ENCODE results near the gene ZBTB21. TPM values are rescaled to one million over a fixed set of nuclear protein-coding genes. Genes with fewer than 3 reads are reported as not detected.

ZBTB21 gene
- polyA plus RNA-seq, 1 of the 3 experiments (the other 2 are of a cell fraction), result 2.9 TPM

DNA sequence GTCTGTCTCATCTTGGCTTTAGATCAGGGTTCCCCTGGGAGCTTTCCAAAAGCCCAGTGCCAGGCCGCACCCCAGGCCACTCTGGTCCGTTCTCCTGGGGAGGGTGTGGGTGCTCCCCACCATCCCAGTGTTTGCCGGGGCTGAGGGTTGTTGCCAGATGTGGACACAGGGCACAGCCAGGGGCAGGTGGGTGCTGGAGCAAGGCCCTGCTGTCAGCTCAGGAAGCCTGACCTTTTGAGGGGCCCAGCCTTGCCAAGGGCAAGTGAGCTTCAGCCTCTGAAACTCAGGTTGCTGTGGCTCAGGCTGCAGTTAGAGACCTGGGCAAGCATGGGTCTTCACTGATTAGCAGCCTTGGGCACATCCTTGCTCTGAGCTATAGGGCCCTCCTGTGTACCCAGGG is 22.8 kb upstream of the ZBTB21 start:
- 83% methylated on average over 1 of the region's 3 CpGs for WGBS (ENCODE audit: low lambda C conversion rate)
- CTCF ChIA-PET, result interaction anchor here (2.1 kb wide), 1 partner anchor 74 kb away, joined by 7 read pairs; no protein-coding TSS in a partner anchor

More for the DNA sequence above, 22.8 kb upstream of the ZBTB21 start:
- H3K4me2 ChIP-seq, result no peak overlapping the region
- no peaks in the 10 kb centered on the region for H3K36me3 ChIP-seq (replicated peaks in 1 of 2; ENCODE audit: control insufficient read depth in 1 of 2, insufficient read depth in 2 of 2, low read length in 1 of 2)
- POLR2A ChIA-PET, result no interaction called here
- no peak overlapping the region for H3K9ac ChIP-seq
- H3K27ac ChIP-seq (ENCODE audit: low read depth in 2 of 2, low read length in 1 of 2), result no peak overlapping the region
- H3K4me3 ChIP-seq (ENCODE audit: low read depth in 2 of 2, low read length in 1 of 2), result no peak overlapping the region
- H3K9me2 ChIP-seq, result no peaks in the 10 kb centered on the region
- H3K9me3 ChIP-seq, result no peaks in the 10 kb centered on the region
- TF ChIP-seq REST (IDR thresholded peaks at IDR 0.05; ENCODE audit: low read depth, low read length) (no peak), USF1 (IDR thresholded peaks at IDR 0.05; ENCODE audit: borderline replicate concordance, low read depth) (no peak), NRF1 (IDR thresholded peaks at IDR 0.05; ENCODE audit: low read depth, low read length) (no peak), TEAD4 (IDR thresholded peaks at IDR 0.05; ENCODE audit: borderline replicate concordance, insufficient read depth) (no peak), TAF1 (IDR thresholded peaks at IDR 0.05; ENCODE audit: borderline replicate concordance, low read depth, low read length) (no peak), MEF2A (IDR thresholded peaks at IDR 0.05; ENCODE audit: borderline replicate concordance, low read depth) (no peak), EP300 (IDR thresholded peaks at IDR 0.05; ENCODE audit: borderline replicate concordance in 1 of 2, low read depth in 1 of 2, low read length in 1 of 2) (no peak), NFIC (IDR thresholded peaks at IDR 0.05; ENCODE audit: borderline replicate concordance) (no peak), FOXJ3 (CRISPR knock-in tag; IDR thresholded peaks at IDR 0.05) (no peak), TCF12 (IDR thresholded peaks at IDR 0.05) (no peak), RAD21 (IDR thresholded peaks at IDR 0.05; ENCODE audit: low read length) (no peak), USF2 (IDR thresholded peaks at IDR 0.05; ENCODE audit: borderline replicate concordance, low read depth, low read length) (no peak), RXRA (IDR thresholded peaks at IDR 0.05; ENCODE audit: borderline replicate concordance, low read depth) (no peak), JUND (IDR thresholded peaks at IDR 0.05) (no peak), SIN3A (IDR thresholded peaks at IDR 0.05; ENCODE audit: borderline replicate concordance, low read depth, low read length) (no peak), SMC3 (IDR thresholded peaks at IDR 0.05; ENCODE audit: low read depth, low read length) (no peak)
- TF ChIP-seq, protein P1, sequence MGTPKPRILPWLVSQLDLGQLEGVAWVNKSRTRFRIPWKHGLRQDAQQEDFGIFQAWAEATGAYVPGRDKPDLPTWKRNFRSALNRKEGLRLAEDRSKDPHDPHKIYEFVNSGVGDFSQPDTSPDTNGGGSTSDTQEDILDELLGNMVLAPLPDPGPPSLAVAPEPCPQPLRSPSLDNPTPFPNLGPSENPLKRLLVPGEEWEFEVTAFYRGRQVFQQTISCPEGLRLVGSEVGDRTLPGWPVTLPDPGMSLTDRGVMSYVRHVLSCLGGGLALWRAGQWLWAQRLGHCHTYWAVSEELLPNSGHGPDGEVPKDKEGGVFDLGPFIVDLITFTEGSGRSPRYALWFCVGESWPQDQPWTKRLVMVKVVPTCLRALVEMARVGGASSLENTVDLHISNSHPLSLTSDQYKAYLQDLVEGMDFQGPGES (IDR thresholded peaks at IDR 0.05; ENCODE audit: low read depth, low read length), result no peak
- TF ChIP-seq, protein P2, sequence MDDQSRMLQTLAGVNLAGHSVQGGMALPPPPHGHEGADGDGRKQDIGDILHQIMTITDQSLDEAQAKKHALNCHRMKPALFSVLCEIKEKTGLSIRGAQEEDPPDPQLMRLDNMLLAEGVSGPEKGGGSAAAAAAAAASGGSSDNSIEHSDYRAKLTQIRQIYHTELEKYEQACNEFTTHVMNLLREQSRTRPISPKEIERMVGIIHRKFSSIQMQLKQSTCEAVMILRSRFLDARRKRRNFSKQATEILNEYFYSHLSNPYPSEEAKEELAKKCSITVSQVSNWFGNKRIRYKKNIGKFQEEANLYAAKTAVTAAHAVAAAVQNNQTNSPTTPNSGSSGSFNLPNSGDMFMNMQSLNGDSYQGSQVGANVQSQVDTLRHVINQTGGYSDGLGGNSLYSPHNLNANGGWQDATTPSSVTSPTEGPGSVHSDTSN (IDR thresholded peaks at IDR 0.05), result no peak
- TF ChIP-seq, protein P3, sequence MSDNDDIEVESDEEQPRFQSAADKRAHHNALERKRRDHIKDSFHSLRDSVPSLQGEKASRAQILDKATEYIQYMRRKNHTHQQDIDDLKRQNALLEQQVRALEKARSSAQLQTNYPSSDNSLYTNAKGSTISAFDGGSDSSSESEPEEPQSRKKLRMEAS (IDR thresholded peaks at IDR 0.05; ENCODE audit: low read depth), result no peak
- peaks cover 5% of the 10 kb centered on the region for H3K27me3 ChIP-seq (ENCODE audit: insufficient read depth)
- no peaks in the 10 kb centered on the region for H3K79me2 ChIP-seq (ENCODE audit: insufficient read depth)
- H3F3A ChIP-seq (replicated peaks; ENCODE audit: insufficient read depth), result no peaks in the 10 kb centered on the region
- no peaks in the 10 kb centered on the region for H4K20me1 ChIP-seq (ENCODE audit: insufficient read depth)
- H2AFZ ChIP-seq (ENCODE audit: low read depth), result no peak overlapping the region
- H3K4me1 ChIP-seq (ENCODE audit: control insufficient read depth in 1 of 2, insufficient read depth in 2 of 2, low read depth in 1 of 2, low read length in 1 of 2), result no peaks in the 10 kb centered on the region
- no peak for DNase-seq
